H1 (cell line): Measurements from ENCODE around the gene ENPP4. TPM values are rescaled to one million over a fixed set of nuclear protein-coding genes. Genes with fewer than 3 reads are reported as not detected.
"Not testable (repeated sequence)": the region's sequence is repeated elsewhere in the genome, so short reads cannot be mapped to it uniquely, and the experiment has no call there.

ENCODE experiments used
- CTCF ChIA-PET: fragments of 300-600 bp; sonication (Branson Sonifier 250); formaldehyde crosslinking; loops from one replicate; lab custom pipeline; 2021; ENCODE audit not compliant: partially characterized antibody; lab: Charles Lee
- POLR2A ChIA-PET: fragments of 300-600 bp; sonication (Branson Sonifier 250); formaldehyde crosslinking; loops from one replicate; lab custom pipeline; 2021; ENCODE audit warnings: inconsistent platforms; ENCODE audit not compliant: partially characterized antibody; lab: Charles Lee
- DNase-seq, 2 experiments: peaks; one replicate each; pipeline versions ENCODE4 v3.0.0 to v3.0.0-alpha.2; 2010 to 2022; ENCODE audit warnings: low spot score in 2 of 2, low read depth in 1 of 2, mixed read lengths in 1 of 2
- FAIRE-seq: peaks from 2 replicates; lab custom pipeline; 2011; peaks lifted over from hg19 to GRCh38; lab: Jason Lieb, UNC
- H2AFZ ChIP-seq: 2 replicates; pipeline ENCODE4 v1.8.1; 2012; ENCODE audit warnings: low read length, inconsistent platforms
- H2AK5ac ChIP-seq: 2 replicates; pipeline ENCODE4 v1.6.1; 2013; ENCODE audit warnings: low read depth, low read length
- H2BK120ac ChIP-seq: replicated peaks from 2 replicates; pipeline ENCODE3; 2013; ENCODE audit warnings: low read depth, low read length, inconsistent platforms
- H2BK12ac ChIP-seq: 2 replicates; pipeline ENCODE4 v1.6.1; 2013; ENCODE audit warnings: low read depth, low read length
- H2BK15ac ChIP-seq: 2 replicates; pipeline ENCODE4 v1.6.1; 2013; ENCODE audit warnings: low read length
- H2BK20ac ChIP-seq: 2 replicates; pipeline ENCODE4 v1.6.1; 2013; ENCODE audit warnings: low read length
- H2BK5ac ChIP-seq: 2 replicates; pipeline ENCODE4 v1.6.1; 2013; ENCODE audit warnings: low read depth, low read length
- H3K14ac ChIP-seq: 2 replicates; pipeline ENCODE4 v1.6.1; 2013; ENCODE audit warnings: inconsistent platforms; ENCODE audit not compliant: insufficient read length
- H3K18ac ChIP-seq: 2 replicates; pipeline ENCODE4 v1.6.1; 2013; ENCODE audit warnings: low read length; ENCODE audit errors: extremely low read depth
- H3K23ac ChIP-seq: 2 replicates; pipeline ENCODE4 v1.6.1; 2013; ENCODE audit warnings: inconsistent platforms; ENCODE audit not compliant: insufficient read length
- H3K23me2 ChIP-seq: 2 replicates; pipeline ENCODE4 v1.6.1; 2013; ENCODE audit warnings: low read depth, low read length
- H3K27ac ChIP-seq: 2 replicates; pipeline ENCODE4 v1.6.1; 2011; ENCODE audit warnings: low read depth, low read length, inconsistent platforms
- H3K27me3 ChIP-seq, 4 experiments: replicated peaks in 1 of 4; 1 replicate in 1 of 4; 2 replicates in 3 of 4; pipeline versions ENCODE4 v1.6.1 to v1.8.1; 2011 to 2013; ENCODE audit warnings: low read length in 3 of 4, mild to moderate bottlenecking in 3 of 4, inconsistent platforms in 2 of 4, mixed read lengths in 2 of 4, moderate library complexity in 1 of 4; ENCODE audit not compliant: control insufficient read depth in 3 of 4, insufficient read depth in 3 of 4; ENCODE audit errors: extremely low read depth in 1 of 4
- H3K36me3 ChIP-seq, 4 experiments: 2 replicates each; pipeline versions ENCODE4 v1.6.1 to v1.8.1; 2011 to 2013; ENCODE audit warnings: mild to moderate bottlenecking in 4 of 4, low read length in 3 of 4, moderate library complexity in 2 of 4, control low read depth in 1 of 4, inconsistent platforms in 1 of 4; ENCODE audit not compliant: insufficient read depth in 4 of 4, control insufficient read depth in 2 of 4
- H3K4ac ChIP-seq: replicated peaks from 2 replicates; pipeline ENCODE3; 2013; ENCODE audit warnings: low read length, low read depth, mixed read lengths, inconsistent platforms; ENCODE audit not compliant: insufficient read length
- H3K4me1 ChIP-seq, 4 experiments: replicated peaks in 1 of 4; 1 replicate in 1 of 4; 2 replicates in 3 of 4; pipeline versions ENCODE4 v1.6.1 to v1.8.1; 2011 to 2013; ENCODE audit warnings: low read length in 3 of 4, inconsistent platforms in 2 of 4, mixed read lengths in 1 of 4; ENCODE audit not compliant: insufficient read depth in 4 of 4, control insufficient read depth in 3 of 4
- H3K4me2 ChIP-seq, 2 experiments: 2 replicates each; pipeline versions ENCODE4 v1.6.1 to v1.8.1; 2011 to 2013; ENCODE audit warnings: low read depth in 2 of 2, low read length in 2 of 2, control low read depth in 1 of 2, inconsistent platforms in 1 of 2, mild to moderate bottlenecking in 1 of 2; ENCODE audit not compliant: insufficient read depth in 1 of 2
- H3K4me3 ChIP-seq, 4 experiments: fragments of 200-600, 300-600 bp in 1 of 4; sonication (generic), shearing (Covaris generic), sonication (Bioruptor Twin) in 1 of 4; 2 replicates each; pipeline versions ENCODE4 v1.5.1 to v1.8.1; 2011 to 2016; ENCODE audit warnings: low read length in 4 of 4, low read depth in 3 of 4, control low read depth in 2 of 4, inconsistent platforms in 2 of 4, mild to moderate bottlenecking in 2 of 4, mixed read lengths in 1 of 4, moderate library complexity in 1 of 4; ENCODE audit not compliant: insufficient read depth in 2 of 4; ENCODE audit errors: extremely low read depth in 1 of 4
- H3K56ac ChIP-seq: replicated peaks from 2 replicates; pipeline ENCODE3; 2013; ENCODE audit warnings: low read depth, mild to moderate bottlenecking, mixed read lengths, low read length, inconsistent platforms; ENCODE audit not compliant: insufficient read length
- H3K79me1 ChIP-seq: 2 replicates; pipeline ENCODE4 v1.6.1; 2013; ENCODE audit warnings: low read depth, low read length, control low read depth
- H3K79me2 ChIP-seq, 2 experiments: 2 replicates each; pipeline versions ENCODE4 v1.6.1 to v1.8.1; 2012 to 2013; ENCODE audit warnings: low read length in 2 of 2, mild to moderate bottlenecking in 2 of 2, inconsistent platforms in 1 of 2; ENCODE audit not compliant: insufficient read depth in 2 of 2, control insufficient read depth in 1 of 2
- H3K9ac ChIP-seq, 4 experiments: replicated peaks in 1 of 4; 1 replicate in 1 of 4; 2 replicates in 3 of 4; pipeline versions ENCODE4 v1.6.1 to v1.8.1; 2011 to 2013; ENCODE audit warnings: low read depth in 3 of 4, low read length in 3 of 4, control low read depth in 2 of 4, mild to moderate bottlenecking in 2 of 4, moderate library complexity in 2 of 4, inconsistent platforms in 1 of 4; ENCODE audit errors: extremely low read depth in 1 of 4
- H3K9me3 ChIP-seq, 2 experiments: 2 replicates each; pipeline versions ENCODE4 v1.6.1 to v1.8.1; 2012 to 2013; ENCODE audit warnings: mild to moderate bottlenecking in 2 of 2, moderate library complexity in 2 of 2, control low read depth in 1 of 2, inconsistent platforms in 1 of 2, low read depth in 1 of 2, low read length in 1 of 2, mixed read lengths in 1 of 2; ENCODE audit not compliant: insufficient read depth in 2 of 2
- H4K20me1 ChIP-seq, 2 experiments: replicated peaks in 1 of 2; 2 replicates each; pipeline versions ENCODE3 to v1.8.1; 2011 to 2013; ENCODE audit warnings: inconsistent platforms in 2 of 2, low read length in 2 of 2, mild to moderate bottlenecking in 1 of 2; ENCODE audit not compliant: insufficient read depth in 2 of 2, control insufficient read depth in 1 of 2
- H4K5ac ChIP-seq: 2 replicates; pipeline ENCODE4 v1.6.1; 2013; ENCODE audit warnings: low read length, low read depth, mixed read lengths, inconsistent platforms; ENCODE audit not compliant: insufficient read length
- H4K8ac ChIP-seq: 2 replicates; pipeline ENCODE4 v1.8.0; 2013; ENCODE audit warnings: mild to moderate bottlenecking, moderate library complexity, low read length, inconsistent platforms; ENCODE audit not compliant: insufficient read depth; ENCODE audit errors: extremely low read depth
- H4K91ac ChIP-seq: replicated peaks from 2 replicates; pipeline ENCODE3; 2013; ENCODE audit warnings: low read length, mixed read lengths, inconsistent platforms; ENCODE audit not compliant: insufficient read length
- WGBS, 2 experiments: shearing (Covaris generic) in 1 of 2; methylation state at CpG; one replicate each; pipeline versions ENCODE4 v1.1.6 to v1.1.7; 2013 to 2015; ENCODE audit warnings: low lambda C conversion rate in 2 of 2, mixed read lengths in 2 of 2, inconsistent platforms in 1 of 2, low coverage in 1 of 2, missing lambda C conversion rate in 1 of 2; ENCODE audit not compliant: insufficient replicate concordance in 2 of 2, insufficient coverage in 1 of 2, insufficient read length in 1 of 2; ENCODE audit errors: extremely low coverage in 1 of 2, missing lambda C conversion rate in 1 of 2; 5-methylcytosine and 5-hydroxymethylcytosine counted together
- polyA plus RNA-seq, 7 experiments: library from polyadenylated mRNA; depleted of rRNA in 3 of 7; stranded (reverse) in 5 of 7; unstranded in 2 of 7; fragments of >200 nt in 5 of 7; fragments of 200-250 nt in 2 of 7; gene quantifications; 1 replicate in 5 of 7; 2 replicates in 1 of 7; 4 replicates in 1 of 7; pipeline versions ENCODE4 v1.2.1 to v1.2.3, GENCODE V29; 2011 to 2013; ENCODE audit warnings: missing spikeins in 2 of 7, mixed read lengths in 2 of 7
- total RNA-seq: library from RNA; stranded (reverse); fragmentation: NEBNext Ultra II Directional; extraction: Animal tissue kit (Norgen Biotek cat#: 25700); gene quantifications from 2 replicates; pipeline ENCODE4 v1.2.1, GENCODE V29; 2021

The ENPP4 gene
- total and polyA plus RNA-seq, 2 of the 8 experiments (the other 6 are each of a cell fraction or from before 2014, with no cell fraction given): 2.0 to 4.4 TPM

- FAIRE-seq, H4K5ac ChIP-seq, H3K4ac ChIP-seq, H2BK120ac ChIP-seq, H3K27me3 ChIP-seq, H3K4me2 ChIP-seq, H2BK20ac ChIP-seq, H4K8ac ChIP-seq, H3K23me2 ChIP-seq, H2AK5ac ChIP-seq, H2BK5ac ChIP-seq, H4K20me1 ChIP-seq, H2BK15ac ChIP-seq, H3K18ac ChIP-seq, H3K56ac ChIP-seq, H3K9ac ChIP-seq, H3K79me2 ChIP-seq, H3K9me3 ChIP-seq, H3K4me1 ChIP-seq, POLR2A ChIA-PET, H2AFZ ChIP-seq, H3K23ac ChIP-seq, H3K27ac ChIP-seq, H4K91ac ChIP-seq, H3K79me1 ChIP-seq, CTCF ChIA-PET, H2BK12ac ChIP-seq, H3K4me3 ChIP-seq, H3K14ac ChIP-seq, H3K36me3 ChIP-seq, DNase-seq: not testable (repeated sequence)
- WGBS, 2 experiments: 94% methylated on average over 3 of the region's 3 CpGs; no CpG with 5 or more reads in 1 of the 2 experiments
Observed at GRCh38 chr6:46149066-46149465, 19.3 kb downstream of the ENPP4 start.
